Neutrophil (primary cell): Measurements from ENCODE around the gene GJD3.

Source experiments
- H3K27ac ChIP-seq: fragments of 200-600 bp; sonication (generic); 2 replicates; pipeline ENCODE4 v1.5.1; 2016; ENCODE audit warnings: mild to moderate bottlenecking, moderate library complexity
- H3K27me3 ChIP-seq: fragments of 200-600 bp; sonication (generic); 2 replicates; pipeline ENCODE4 v1.6.0; 2016; ENCODE audit warnings: mild to moderate bottlenecking
- H3K36me3 ChIP-seq: fragments of 200-600 bp; sonication (generic); 2 replicates; pipeline ENCODE4 v1.5.1; 2017
- H3K4me1 ChIP-seq, 2 experiments: fragments of 200-600 bp in 1 of 2; sonication (generic) in 1 of 2; 1 replicate in 1 of 2; 2 replicates in 1 of 2; pipeline versions ENCODE4 v1.5.1 to v1.6.1; 2013 to 2016; ENCODE audit warnings: low read depth in 1 of 2, low read length in 1 of 2, mild to moderate bottlenecking in 1 of 2, moderate library complexity in 1 of 2; ENCODE audit not compliant: control insufficient read depth in 1 of 2, insufficient read depth in 1 of 2
- H3K4me3 ChIP-seq, 2 experiments: fragments of 200-600 bp in 1 of 2; sonication (generic) in 1 of 2; 1 replicate in 1 of 2; 2 replicates in 1 of 2; pipeline ENCODE4 v1.5.1; 2013 to 2016; ENCODE audit warnings: low read depth in 1 of 2, low read length in 1 of 2, mild to moderate bottlenecking in 1 of 2, moderate library complexity in 1 of 2
- H3K9me3 ChIP-seq: fragments of 200-600 bp; sonication (generic); 2 replicates; pipeline ENCODE4 v1.5.1; 2016
- TF ChIP-seq, protein P1 (sequence below): fragments of 200-600 bp; sonication (generic); IDR thresholded peaks from 2 replicates; pipeline ENCODE4 v1.5.1; 2016; ENCODE audit warnings: antibody characterized with exemption

Gene GJD3

DNA sequence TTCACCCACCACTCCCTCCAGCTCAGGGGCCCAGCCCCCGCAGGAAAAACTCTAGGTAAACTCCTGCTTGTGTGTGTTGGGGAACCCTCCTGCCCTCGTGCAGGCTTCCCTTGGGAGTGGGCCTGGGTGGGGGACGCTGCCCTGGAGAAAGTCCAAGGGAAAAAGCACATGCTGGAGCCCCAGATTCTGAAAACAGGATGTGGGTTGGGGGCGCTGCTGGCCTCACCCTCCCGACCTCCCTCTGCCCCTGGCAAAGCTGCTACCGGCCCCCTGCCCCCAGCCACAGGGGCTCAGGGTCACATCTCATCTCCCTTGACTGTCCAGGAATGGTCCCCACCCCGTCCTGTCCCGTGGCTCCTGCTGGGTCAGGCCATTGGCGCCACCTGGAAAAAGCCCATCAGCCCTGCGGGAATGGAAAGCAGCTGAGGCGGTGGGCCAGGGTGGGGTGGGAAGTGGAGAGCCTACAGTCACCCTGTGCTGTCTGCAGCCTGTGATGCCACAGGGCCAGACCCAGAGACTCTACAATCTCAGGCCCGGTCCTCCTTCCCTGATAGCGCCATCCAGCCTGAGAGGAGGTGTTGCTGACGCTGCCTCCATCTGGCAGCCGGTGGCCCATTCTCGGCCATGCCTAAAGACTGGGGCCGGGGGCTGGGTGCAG, 2.5 kb upstream of the GJD3 start:
- H3K4me3 ChIP-seq: no peak overlapping the region
- no peak overlapping the region for H3K27ac ChIP-seq
- peaks cover 47% of the 10 kb centered on the region for H3K27me3 ChIP-seq
- no peaks in the 10 kb centered on the region for H3K36me3 ChIP-seq
- TF ChIP-seq, protein P1, sequence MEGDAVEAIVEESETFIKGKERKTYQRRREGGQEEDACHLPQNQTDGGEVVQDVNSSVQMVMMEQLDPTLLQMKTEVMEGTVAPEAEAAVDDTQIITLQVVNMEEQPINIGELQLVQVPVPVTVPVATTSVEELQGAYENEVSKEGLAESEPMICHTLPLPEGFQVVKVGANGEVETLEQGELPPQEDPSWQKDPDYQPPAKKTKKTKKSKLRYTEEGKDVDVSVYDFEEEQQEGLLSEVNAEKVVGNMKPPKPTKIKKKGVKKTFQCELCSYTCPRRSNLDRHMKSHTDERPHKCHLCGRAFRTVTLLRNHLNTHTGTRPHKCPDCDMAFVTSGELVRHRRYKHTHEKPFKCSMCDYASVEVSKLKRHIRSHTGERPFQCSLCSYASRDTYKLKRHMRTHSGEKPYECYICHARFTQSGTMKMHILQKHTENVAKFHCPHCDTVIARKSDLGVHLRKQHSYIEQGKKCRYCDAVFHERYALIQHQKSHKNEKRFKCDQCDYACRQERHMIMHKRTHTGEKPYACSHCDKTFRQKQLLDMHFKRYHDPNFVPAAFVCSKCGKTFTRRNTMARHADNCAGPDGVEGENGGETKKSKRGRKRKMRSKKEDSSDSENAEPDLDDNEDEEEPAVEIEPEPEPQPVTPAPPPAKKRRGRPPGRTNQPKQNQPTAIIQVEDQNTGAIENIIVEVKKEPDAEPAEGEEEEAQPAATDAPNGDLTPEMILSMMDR: no peak
- H3K4me1 ChIP-seq: peaks cover 8 to 15% of the 10 kb centered on the region in 2 experiments
- H3K9me3 ChIP-seq: no peaks in the 10 kb centered on the region

DNA sequence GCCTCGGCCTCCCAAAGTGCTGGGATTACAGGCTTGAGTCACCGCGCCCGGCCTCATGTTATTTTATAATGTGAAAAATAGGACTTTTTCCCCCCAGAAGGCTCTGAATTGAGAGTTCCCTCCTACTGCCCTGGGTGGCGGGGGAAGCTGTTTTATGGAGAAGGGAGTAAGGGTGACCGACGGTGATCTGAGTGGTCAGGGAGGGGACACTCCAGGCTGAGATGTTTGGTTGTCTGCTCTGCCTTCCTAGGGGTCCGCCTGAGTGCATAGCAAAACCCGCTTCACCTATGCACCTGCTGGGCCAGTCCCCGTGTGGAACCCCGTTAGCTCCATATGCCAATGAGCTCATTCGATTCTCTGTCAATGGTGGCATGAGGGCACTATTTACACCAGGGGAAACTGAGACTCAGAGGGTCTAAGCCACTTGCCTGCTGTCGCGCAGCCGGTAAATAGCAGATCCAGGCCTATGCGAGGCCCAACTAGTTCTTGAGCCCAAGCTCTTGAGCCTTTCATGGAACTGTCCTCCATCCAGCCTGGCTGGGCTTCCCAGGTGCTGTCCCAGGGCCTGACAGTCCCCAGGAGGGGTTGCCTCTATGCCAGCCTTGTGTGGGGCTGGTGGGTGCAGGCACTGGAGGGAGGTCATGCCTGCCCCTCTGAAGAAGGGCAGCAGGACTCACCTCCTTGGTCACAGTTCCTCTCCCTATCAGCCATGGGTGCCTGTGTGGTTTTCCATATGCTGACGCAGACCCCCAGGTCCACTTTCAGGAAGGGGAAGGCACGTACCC, 1.7 kb upstream of the GJD3 start:
- TF ChIP-seq, protein P1: no peak
- no peak overlapping the region for H3K4me3 ChIP-seq

DNA sequence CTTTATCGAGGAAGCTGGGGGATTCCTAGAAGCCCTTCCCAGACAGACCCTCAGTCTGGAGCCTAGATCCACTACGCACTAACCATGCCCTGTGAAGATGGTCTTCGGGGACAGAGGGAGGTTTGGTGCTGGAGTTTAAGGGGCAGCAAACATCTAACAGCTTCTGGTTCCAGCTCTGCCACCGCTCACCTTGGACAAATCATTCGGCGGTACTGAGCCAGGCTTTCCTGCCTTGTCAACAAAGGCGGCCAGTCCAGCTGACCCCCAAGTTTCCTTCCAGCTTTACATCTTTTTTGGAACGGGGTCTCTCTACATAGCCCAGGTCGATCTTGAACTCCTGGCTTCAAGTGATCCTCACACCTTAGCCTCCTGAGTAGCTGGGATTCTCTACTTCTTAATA, 369 bp upstream of the GJD3 start:
- H3K27ac ChIP-seq: no peak overlapping the region
- peaks cover 68% of the 10 kb centered on the region for H3K27me3 ChIP-seq
- TF ChIP-seq, protein P1: no peak
- no peak overlapping the region for H3K4me3 ChIP-seq
- H3K4me1 ChIP-seq: peaks cover 8 to 15% of the 10 kb centered on the region in 2 experiments
- no peaks in the 10 kb centered on the region for H3K9me3 ChIP-seq
- H3K36me3 ChIP-seq: no peaks in the 10 kb centered on the region

More for the DNA sequence above, 1.7 kb upstream of the GJD3 start:
- Histone ChIP-seq H3K36me3 (no peaks in the 10 kb centered on the region), H3K9me3 (no peaks in the 10 kb centered on the region), H3K27me3 (peaks cover 54% of the 10 kb centered on the region), H3K4me1 (peaks cover 8 to 15% of the 10 kb centered on the region in 2 experiments), H3K27ac (no peak overlapping the region)

DNA sequence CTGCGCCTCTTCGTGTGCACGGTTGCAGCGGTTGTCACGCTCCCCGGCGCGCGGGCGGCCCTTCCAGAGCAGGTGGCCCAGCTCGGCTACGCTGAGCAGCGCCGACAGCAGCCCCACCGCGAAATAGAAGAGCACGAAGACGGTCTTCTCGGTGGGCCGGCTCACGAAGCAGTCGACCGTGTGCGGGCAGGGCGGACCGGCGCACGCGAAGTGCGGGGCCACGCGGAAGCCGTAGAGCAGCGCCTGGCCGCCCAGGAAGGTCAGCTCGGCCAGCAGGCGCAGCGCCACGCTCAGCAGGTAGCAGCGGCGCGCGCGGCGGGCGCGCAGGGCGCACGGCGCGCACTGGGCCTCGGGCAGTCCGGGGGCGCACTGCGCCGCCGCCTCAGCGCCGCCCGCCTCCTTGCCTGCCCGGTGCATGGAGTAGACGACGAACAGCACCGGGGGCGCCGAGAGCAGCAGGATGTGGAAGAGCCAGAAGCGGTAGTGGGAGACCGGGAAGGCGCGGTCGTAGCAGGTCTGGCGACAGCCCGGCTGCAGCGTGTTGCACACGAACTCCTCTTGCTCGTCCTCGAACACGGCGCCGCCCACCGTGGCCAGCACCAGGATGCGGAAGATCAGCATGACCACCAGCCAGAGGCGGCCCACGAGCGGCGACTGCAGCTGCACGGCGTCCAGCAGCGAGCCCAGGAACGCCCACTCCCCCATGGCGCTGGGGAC, 1.3 kb downstream of the GJD3 start:
- no peaks in the 10 kb centered on the region for H3K36me3 ChIP-seq
- peak overlapping the region; percentile 43 to 55 for H3K4me3 ChIP-seq
- no peaks in the 10 kb centered on the region for H3K9me3 ChIP-seq
- TF ChIP-seq, protein P1: no peak
- H3K4me1 ChIP-seq: peaks cover 15 to 25% of the 10 kb centered on the region in 2 experiments
- H3K27ac ChIP-seq: no peak overlapping the region
- peaks cover 76% of the 10 kb centered on the region for H3K27me3 ChIP-seq

DNA sequence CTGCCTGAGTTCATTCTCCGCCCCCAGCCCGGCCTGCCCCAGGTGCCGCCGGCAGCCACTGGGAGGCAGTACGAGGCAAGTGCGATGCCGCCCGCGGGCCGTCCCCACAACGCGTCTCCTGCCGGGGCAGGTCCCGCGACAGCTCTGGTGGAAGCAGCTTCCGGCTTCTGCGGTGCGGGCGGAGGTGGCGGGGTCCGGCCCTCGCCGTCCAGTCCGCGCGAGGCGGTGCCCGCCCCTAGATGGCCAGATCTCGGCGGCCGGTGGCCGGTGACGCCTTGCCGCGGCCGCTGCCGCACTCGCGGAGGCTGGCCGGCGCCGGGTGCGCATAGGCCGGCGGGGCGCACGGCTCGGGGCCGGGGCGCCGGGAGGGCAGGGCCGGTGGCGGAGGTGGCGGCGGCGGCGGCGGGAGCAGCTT, 1.8 kb downstream of the GJD3 start:
- TF ChIP-seq, protein P1: peak; percentile 46

More for the DNA sequence above, 1.8 kb downstream of the GJD3 start:
- Histone ChIP-seq H3K4me1 (peaks cover 15 to 25% of the 10 kb centered on the region in 2 experiments), H3K9me3 (no peaks in the 10 kb centered on the region), H3K27ac (no peak overlapping the region), H3K4me3 (peak overlapping the region; percentile 43 to 55), H3K27me3 (peaks cover 76% of the 10 kb centered on the region), H3K36me3 (no peaks in the 10 kb centered on the region)
